Spinal cord (tissue), 10 donors: ENCODE results near the gene CTCFL. TPM values are rescaled to one million over a fixed set of nuclear protein-coding genes. Genes with fewer than 3 reads are reported as not detected.

Experiments
- DNase-seq, 6 donors: peaks; one replicate each; pipeline versions ENCODE4 v3.0.0 to v3.0.0-alpha.2; 2013 to 2015; ENCODE audit warnings: low spot score in 6 of 6, low read depth in 4 of 6
- H3K27ac ChIP-seq: one replicate; pipeline ENCODE4 v1.5.1; 2013; ENCODE audit warnings: low read depth, low read length, control low read depth
- H3K27me3 ChIP-seq: one replicate; pipeline ENCODE4 v1.6.1; 2013; ENCODE audit warnings: low read length; ENCODE audit not compliant: control insufficient read depth, insufficient read depth
- H3K36me3 ChIP-seq: one replicate; pipeline ENCODE4 v1.6.1; 2013; ENCODE audit warnings: low read length; ENCODE audit not compliant: control insufficient read depth, insufficient read depth
- H3K4me1 ChIP-seq: one replicate; pipeline ENCODE4 v1.6.1; 2013; ENCODE audit warnings: low read length; ENCODE audit not compliant: control insufficient read depth, insufficient read depth
- H3K4me3 ChIP-seq: one replicate; pipeline ENCODE4 v1.5.1; 2013; ENCODE audit warnings: low read depth, low read length, control low read depth
- H3K9me3 ChIP-seq: one replicate; pipeline ENCODE4 v1.6.1; 2013; ENCODE audit warnings: low read length; ENCODE audit not compliant: control insufficient read depth, insufficient read depth
- WGBS: methylation state at CpG from one replicate; pipeline ENCODE4 v1.1.5; 2013; ENCODE audit warnings: missing lambda C conversion rate; ENCODE audit not compliant: insufficient coverage; 5-methylcytosine and 5-hydroxymethylcytosine counted together
- polyA plus RNA-seq, 2 donors: library from polyadenylated mRNA; unstranded; fragments of 120-200 nt; gene quantifications; one replicate each; pipeline ENCODE4 v1.2.1, GENCODE V29; 2013; ENCODE audit not compliant: insufficient read length in 2 of 2
- total RNA-seq, 2 donors: library from RNA; depleted of rRNA in 1 of 2; stranded (reverse); fragments of 120-200 nt in 1 of 2; fragments of >200 nt in 1 of 2; gene quantifications; one replicate each; pipeline versions ENCODE4 v1.2.3 to v1.2.4, GENCODE V29; 2013 to 2014
- donor health status: healthy.

The CTCFL gene
- total and polyA plus RNA-seq, 4 donors, result 0.20 to 0.28 (median 0.25) TPM

DNA sequence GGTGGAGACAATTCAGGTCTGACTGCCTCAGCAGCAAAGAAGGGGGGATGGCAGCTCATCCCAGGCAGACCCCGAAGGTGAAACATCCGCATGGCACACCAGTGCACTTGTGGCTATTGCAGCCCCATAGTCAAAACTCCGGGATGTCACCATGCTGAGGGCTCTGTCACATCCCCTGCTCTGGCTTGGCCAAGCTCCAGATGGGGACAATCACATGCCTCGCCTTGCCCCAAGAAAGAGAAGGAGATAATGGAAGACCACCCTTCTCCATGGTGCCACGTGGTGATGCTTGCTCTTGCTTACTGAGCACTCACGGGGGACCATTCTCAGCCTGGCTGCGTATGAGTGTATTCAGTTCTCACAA lies 73.5 kb downstream of the CTCFL start:
- no peak for DNase-seq
- Histone ChIP-seq H3K9me3 (peaks cover 3% of the 10 kb centered on the region), H3K4me1 (peaks cover 15% of the 10 kb centered on the region), H3K27ac (no peak overlapping the region), H3K36me3 (no peaks in the 10 kb centered on the region), H3K27me3 (no peaks in the 10 kb centered on the region), H3K4me3 (no peak overlapping the region)
- 75% methylated on average over 7 of the region's 7 CpGs for WGBS

DNA sequence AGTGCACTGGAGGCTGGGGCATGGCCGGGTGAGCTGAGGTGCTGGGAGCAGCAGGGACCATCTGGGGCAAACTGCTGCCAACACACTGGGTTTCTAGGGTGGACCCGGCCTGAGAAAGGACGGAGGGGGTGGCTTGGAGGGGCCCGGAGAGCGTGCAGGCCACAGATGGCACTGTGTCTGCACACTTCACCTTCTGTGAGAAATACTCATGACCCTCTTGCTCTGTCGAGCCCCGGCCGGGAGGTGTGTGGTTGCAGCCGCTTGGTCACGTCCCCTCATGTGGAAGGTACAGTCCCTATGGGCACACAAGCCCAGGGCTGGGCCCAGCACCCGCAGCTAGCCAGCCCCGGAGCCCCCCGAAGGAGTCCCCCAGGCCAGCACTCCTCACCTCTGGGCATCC lies 74.0 kb downstream of the CTCFL start:
- Histone ChIP-seq H3K9me3 (peaks cover 3% of the 10 kb centered on the region), H3K4me3 (no peak overlapping the region), H3K27ac (no peak overlapping the region), H3K27me3 (no peaks in the 10 kb centered on the region), H3K36me3 (no peaks in the 10 kb centered on the region), H3K4me1 (peaks cover 15% of the 10 kb centered on the region)
- 74% methylated on average over 10 of the region's 13 CpGs for WGBS
- DNase-seq, result no peak

GRCh38 chr20:57450419-57450818 lies 74.5 kb downstream of the CTCFL start:
- H3K9me3 ChIP-seq, result peaks cover 3% of the 10 kb centered on the region
- H3K36me3 ChIP-seq, result no peaks in the 10 kb centered on the region
- no peaks in the 10 kb centered on the region for H3K27me3 ChIP-seq
- no peak for DNase-seq
- H3K27ac ChIP-seq, result no peak overlapping the region
- no peak overlapping the region for H3K4me3 ChIP-seq
- peaks cover 15% of the 10 kb centered on the region for H3K4me1 ChIP-seq
- WGBS, result 40% methylated on average over 9 of the region's 12 CpGs

DNA sequence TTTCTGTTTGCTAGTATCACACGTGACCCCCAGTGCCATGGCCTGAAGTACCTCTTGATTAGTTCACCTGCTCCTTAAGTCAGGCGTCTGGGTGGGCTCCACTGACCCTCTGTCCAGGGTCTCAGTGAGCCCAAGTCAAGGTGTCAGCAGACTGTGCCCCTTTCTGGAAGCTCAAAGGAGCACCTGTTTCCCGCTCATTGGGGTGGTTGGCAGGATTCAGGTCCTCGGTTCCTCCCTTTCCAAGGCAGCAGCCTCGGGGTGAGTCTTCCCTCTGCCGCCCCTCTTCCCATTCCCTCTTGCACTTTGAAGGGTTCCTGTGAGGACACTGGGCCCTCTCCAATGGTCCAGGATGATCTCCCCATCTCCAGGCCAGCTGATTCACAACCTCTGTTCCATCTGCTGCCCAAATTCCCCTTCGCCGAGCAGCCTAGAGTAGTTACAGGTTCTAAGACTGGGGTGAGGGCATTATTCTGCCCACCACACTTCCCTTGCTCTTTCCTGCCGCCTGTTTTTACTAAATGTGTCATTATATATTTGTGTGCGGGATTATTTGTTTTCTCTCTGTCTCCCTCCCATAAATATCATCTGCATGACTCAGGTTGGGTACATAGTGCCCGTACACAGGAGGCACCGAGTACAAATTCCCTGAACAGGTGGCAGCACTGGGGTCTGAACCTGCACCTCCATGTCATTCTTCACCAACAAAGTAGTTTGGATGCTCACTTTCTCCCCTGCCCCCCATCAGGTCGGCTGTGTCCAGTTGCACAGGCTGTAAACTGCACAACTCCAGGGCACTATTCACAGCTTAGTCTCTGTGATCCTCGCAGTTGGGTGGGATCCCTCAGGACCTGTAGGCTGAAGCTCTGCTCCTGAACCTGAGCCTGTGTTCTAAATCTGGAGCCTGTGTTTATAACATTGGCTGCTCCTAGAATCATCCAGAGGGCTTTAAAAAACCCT lies 75.3 kb downstream of the CTCFL start:
- no peak overlapping the region for H3K27ac ChIP-seq
- H3K36me3 ChIP-seq, result no peaks in the 10 kb centered on the region
- no peaks in the 10 kb centered on the region for H3K27me3 ChIP-seq
- DNase-seq, result no peak
- H3K4me3 ChIP-seq, result no peak overlapping the region
- peaks cover 3% of the 10 kb centered on the region for H3K9me3 ChIP-seq
- H3K4me1 ChIP-seq, result peaks cover 11% of the 10 kb centered on the region
- 83% methylated on average over 10 of the region's 14 CpGs for WGBS

- H3K36me3 ChIP-seq, result no peaks in the 10 kb centered on the region
- H3K4me3 ChIP-seq, result no peak overlapping the region
- peaks cover 3% of the 10 kb centered on the region for H3K9me3 ChIP-seq
- H3K4me1 ChIP-seq, result peaks cover 11% of the 10 kb centered on the region
- no peak for DNase-seq
- H3K27ac ChIP-seq, result no peak overlapping the region
- no peaks in the 10 kb centered on the region for H3K27me3 ChIP-seq
- WGBS, result 88% methylated on average over 8 of the region's 9 CpGs
Observed at GRCh38 chr20:57448764-57449354, 76.1 kb downstream of the CTCFL start.

Other genes with a start within 250 kb of the CTCFL start
- gene SPO11, start 195.3 kb downstream of the CTCFL start, total RNA-seq, result not detected
- not detected for gene SPO11, start 195.3 kb downstream of the CTCFL start, polyA plus RNA-seq
- 10 to 100 TPM; 31.6 to 32.2 TPM for gene RAE1, start 173.9 kb downstream of the CTCFL start, total RNA-seq
- gene RAE1, start 173.9 kb downstream of the CTCFL start, polyA plus RNA-seq, result 10 to 100 TPM; 46.4 to 49.5 TPM
- 10 to 100 TPM; 12.7 to 25.0 TPM for gene RBM38, start 133.7 kb downstream of the CTCFL start, total RNA-seq
- 10 to 100 TPM; 18.1 to 18.3 TPM for gene RBM38, start 133.7 kb downstream of the CTCFL start, polyA plus RNA-seq
- under 1 TPM; 0.50 to 0.66 TPM for gene PCK1, start 36.0 kb upstream of the CTCFL start, total RNA-seq
- gene PCK1, start 36.0 kb upstream of the CTCFL start, polyA plus RNA-seq, result under 1 TPM; 0.30 to 0.90 TPM
- gene ZBP1, start 95.3 kb upstream of the CTCFL start, total RNA-seq, result under 1 TPM; 0.06 to 0.20 TPM
- under 1 TPM in 1 of 2 donors, not detected in 1; 0.14 TPM for gene ZBP1, start 95.3 kb upstream of the CTCFL start, polyA plus RNA-seq
- gene PMEPA1, start 184.9 kb upstream of the CTCFL start, total RNA-seq, result 10 to 100 TPM; 14.3 to 15.8 TPM
- 10 to 100 TPM; 23.6 to 30.5 TPM for gene PMEPA1, start 184.9 kb upstream of the CTCFL start, polyA plus RNA-seq